NT2/D1 (cell line): Measurements from ENCODE around the gene HSD17B14.

Source experiments
- SUZ12 ChIP-seq: IDR thresholded peaks from 2 replicates; pipeline ENCODE4 v1.6.1; 2011; ENCODE audit not compliant: insufficient read length, insufficient read depth; ENCODE audit errors: extremely low read depth
- YY1 ChIP-seq: IDR thresholded peaks from 2 replicates; pipeline ENCODE4 v1.6.1; 2011; ENCODE audit not compliant: insufficient read length, insufficient read depth
- ZNF274 ChIP-seq: IDR thresholded peaks from 2 replicates; pipeline ENCODE4 v1.6.1; 2011; ENCODE audit warnings: mild to moderate bottlenecking, low read depth, low read length

DNA sequence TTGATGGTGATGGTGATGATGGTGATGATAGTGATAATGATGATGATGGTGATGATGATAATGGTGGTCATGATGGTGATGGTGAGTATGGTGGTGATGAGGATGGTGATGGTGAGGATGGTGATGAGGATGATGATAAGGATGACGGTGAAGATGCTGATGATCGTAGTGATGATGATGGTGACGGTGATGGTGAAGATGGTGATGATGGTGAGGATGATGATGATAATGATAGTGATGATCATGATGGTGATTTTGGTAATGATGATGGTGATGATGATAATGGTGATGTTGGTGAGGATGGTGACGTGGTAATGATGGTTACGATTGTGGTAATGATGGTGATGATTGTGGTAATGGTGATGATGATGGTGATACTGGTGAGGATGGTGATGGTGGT, 14.7 kb downstream of the HSD17B14 start:
- TF ChIP-seq ZNF274 (no peak), SUZ12 (no peak), YY1 (no peak)
